Activated naive CD8-positive, alpha-beta T cell treated with anti-CD3 and anti-CD28 coated beads, Interleukin-2, amount 50 U/mL, for 24 hours (primary cell): ENCODE measurements around the gene SIVA1.
"Not testable (repeated sequence)": the region's sequence is repeated elsewhere in the genome, so short reads cannot be mapped to it uniquely, and the experiment has no call there.

Source experiments
- ATAC-seq: fragments of 150-1000 bp; cut with Tn5 transposase; one replicate; pipeline ENCODE4 v1.10.0; 2021
- DNase-seq: peaks from one replicate; pipeline ENCODE4 v3.0.0; 2021
- H3K27ac Mint-ChIP-seq: one replicate; pipeline ENCODE4 v1.8.0; 2021; ENCODE audit warnings: mild to moderate bottlenecking, mixed read lengths
- H3K27me3 Mint-ChIP-seq: one replicate; pipeline ENCODE4 v1.8.0; 2021; ENCODE audit warnings: mixed read lengths
- H3K36me3 Mint-ChIP-seq: one replicate; pipeline ENCODE4 v1.8.0; 2021; ENCODE audit warnings: low read depth, mixed read lengths
- H3K4me1 Mint-ChIP-seq: one replicate; pipeline ENCODE4 v1.8.0; 2021; ENCODE audit warnings: mixed read lengths
- H3K4me3 Mint-ChIP-seq: one replicate; pipeline ENCODE4 v1.8.0; 2021; ENCODE audit warnings: mild to moderate bottlenecking, moderate library complexity, mixed read lengths
- H3K9me3 Mint-ChIP-seq: one replicate; pipeline ENCODE4 v1.8.0; 2021; ENCODE audit warnings: mixed read lengths

The SIVA1 gene

DNA sequence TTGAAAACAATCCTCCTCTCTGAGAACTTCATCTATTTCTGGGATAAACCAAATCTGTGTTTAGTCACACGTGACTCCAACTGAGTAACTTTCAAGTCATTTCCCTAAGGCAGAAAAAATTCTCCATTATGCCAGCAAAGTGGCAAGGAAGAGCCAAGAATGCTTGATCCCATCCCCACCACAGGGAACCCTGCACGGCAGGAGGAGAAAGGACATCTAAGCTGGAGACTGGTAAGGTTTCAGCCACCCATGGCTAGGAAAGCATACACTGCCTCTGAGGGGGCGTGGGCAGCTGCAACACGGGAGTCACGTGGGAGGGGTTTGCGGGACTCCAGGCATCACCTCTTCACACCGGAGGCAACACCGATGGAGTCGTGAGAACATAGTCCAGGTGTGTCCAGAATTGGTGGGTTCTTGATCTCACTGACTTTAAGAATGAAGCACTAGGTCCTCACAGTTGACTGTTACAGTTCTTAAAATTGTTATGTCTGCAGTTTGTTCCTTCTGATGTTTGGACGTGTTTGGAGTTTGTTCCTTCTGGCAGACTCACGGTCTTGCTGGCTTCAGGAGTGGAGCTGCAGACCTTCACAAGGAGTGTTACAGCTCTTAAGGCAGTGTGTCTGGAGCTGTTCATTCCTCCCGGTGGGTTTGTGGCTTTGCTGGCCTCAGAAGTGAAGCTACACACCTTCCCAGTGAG is 2.7 kb upstream of the SIVA1 start:
- ATAC-seq, result no peak
- Mint-ChIP-seq H3K27ac (peak overlapping the region; percentile 30), H3K4me1 (peaks cover 32% of the 10 kb centered on the region), H3K27me3 (no peaks in the 10 kb centered on the region), H3K9me3 (no peaks in the 10 kb centered on the region), H3K4me3 (no peak overlapping the region), H3K36me3 (peaks cover 5% of the 10 kb centered on the region)
- DNase-seq, result no peak

DNA sequence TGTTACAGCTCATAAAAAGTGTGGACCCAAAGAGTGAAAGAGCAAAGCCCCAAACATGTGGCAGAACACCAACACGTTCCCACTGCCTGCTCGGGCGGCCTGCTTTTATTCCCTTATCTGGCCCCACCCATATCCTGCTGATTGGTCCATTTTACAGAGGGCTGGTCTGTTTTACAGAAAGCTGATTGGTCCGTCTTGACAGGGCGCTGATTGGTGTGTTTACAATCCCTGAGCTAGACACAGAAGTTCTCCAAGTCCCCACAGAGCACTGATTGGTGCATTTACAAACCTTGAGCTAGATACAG is 2.2 kb upstream of the SIVA1 start:
- H3K27ac Mint-ChIP-seq, ATAC-seq, H3K9me3 Mint-ChIP-seq, H3K4me3 Mint-ChIP-seq, H3K36me3 Mint-ChIP-seq, H3K27me3 Mint-ChIP-seq: not testable (repeated sequence)
- DNase-seq, result peak; percentile 27
- H3K4me1 Mint-ChIP-seq, result peaks cover 30% of the 10 kb centered on the region

DNA sequence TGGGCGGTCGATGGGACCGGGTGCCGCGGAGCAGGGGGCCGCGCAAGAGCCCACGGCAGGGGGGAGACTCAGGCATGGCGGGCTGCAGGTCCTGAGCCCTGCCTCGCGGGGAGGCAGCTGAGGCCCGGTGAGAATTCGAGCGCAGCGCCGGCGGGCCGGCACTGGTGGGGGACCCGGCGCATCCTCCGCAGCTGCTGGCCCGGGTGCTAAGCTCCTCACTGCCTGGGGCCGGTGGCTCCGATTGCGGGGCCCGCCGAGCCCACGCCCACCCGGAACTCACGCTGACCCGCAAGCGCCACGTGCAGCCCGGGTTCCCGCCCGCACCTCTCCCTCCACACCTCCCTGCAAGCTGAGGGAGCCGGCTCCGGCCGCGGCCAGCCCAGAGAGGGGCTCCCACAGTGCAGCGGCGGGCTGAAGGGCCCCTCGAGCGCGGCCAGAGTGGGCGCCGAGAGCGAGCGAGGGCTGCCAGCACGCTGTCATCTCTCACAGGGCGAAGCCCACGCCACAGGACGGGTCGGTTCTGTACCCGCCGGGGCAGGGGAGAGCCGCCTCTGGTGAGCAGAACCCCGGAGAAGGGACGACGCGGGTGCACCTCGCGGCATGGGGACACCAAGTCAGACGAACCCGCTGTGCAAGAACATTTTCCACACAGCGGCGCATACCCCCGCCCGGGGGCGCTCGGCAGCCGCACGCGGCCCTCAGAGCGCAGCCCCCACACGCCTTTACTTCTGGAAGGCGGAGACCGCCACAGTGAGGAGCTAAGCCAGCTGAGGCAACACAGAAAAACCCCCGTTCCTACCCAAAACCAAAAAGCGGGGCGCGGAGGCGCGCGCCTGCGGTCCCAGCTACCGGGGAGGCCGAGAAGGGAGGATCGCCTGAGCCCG is 1.2 kb upstream of the SIVA1 start:
- Mint-ChIP-seq H3K9me3 (no peaks in the 10 kb centered on the region), H3K4me3 (peak overlapping the region; percentile 92)
- ATAC-seq, result no peak

DNA sequence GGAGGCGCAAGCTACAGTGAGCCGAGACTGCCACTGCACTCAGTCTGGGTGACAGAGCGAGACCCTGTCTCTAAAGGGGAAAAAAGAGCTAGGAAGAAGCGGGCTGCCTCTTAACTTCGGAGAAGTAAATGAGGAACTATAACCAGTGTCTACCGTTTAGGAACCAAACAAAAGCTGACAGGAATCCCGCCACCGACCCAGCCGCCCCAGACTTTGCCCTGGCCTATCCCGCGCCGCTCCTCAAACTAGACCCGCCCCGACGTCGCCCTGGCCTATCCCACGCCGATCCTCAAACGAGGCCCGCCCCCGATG is 568 bp upstream of the SIVA1 start:
- peaks cover 33% of the 10 kb centered on the region for H3K4me1 Mint-ChIP-seq
- H3K27me3 Mint-ChIP-seq, result no peaks in the 10 kb centered on the region
- peak overlapping the region; percentile 85 for H3K27ac Mint-ChIP-seq
- peak; percentile 0 for ATAC-seq
- DNase-seq, result no peak
- H3K36me3 Mint-ChIP-seq, result peaks cover 13% of the 10 kb centered on the region
- H3K4me3 Mint-ChIP-seq, result peak overlapping the region; percentile 92
- no peaks in the 10 kb centered on the region for H3K9me3 Mint-ChIP-seq

More for the DNA sequence above, 1.2 kb upstream of the SIVA1 start:
- H3K27me3 Mint-ChIP-seq, result no peaks in the 10 kb centered on the region
- DNase-seq, result peak; percentile 16
- H3K27ac Mint-ChIP-seq, result peak overlapping the region; percentile 85
- H3K36me3 Mint-ChIP-seq, result peaks cover 11% of the 10 kb centered on the region
- peaks cover 29% of the 10 kb centered on the region for H3K4me1 Mint-ChIP-seq

DNA sequence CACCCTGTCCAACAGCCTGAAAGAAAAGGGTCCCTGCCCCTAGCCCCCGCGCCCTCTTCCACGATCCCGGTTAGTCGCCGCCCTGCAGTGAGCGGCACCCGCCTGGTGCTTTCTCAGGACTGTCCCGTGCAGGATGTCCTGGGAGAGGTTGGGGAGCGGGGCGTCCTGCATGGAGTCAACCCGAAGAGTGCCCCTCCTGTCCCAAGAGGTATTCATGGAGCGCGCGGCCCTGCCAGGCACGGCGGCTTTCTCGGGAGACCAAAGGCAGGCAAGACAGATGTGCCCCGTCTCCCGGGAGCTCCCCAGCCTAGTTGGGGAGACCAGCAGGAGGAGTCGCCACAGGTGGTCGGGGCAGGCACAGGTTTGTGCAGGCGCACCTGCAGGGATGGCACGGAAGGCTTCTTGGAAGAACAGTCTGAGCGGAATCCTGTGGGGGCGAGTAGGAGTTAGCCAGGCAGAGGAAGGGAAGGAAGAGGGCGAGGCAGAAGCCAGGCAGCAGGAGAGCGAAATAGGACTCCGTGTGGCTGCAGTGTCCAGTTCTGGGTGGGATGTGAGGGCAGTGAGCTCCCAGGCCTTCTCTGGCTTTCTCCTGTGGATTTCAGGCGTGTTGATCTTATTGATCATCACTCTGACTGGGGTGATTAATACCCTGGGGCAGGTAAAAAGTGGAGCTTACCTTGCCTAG is 723 bp downstream of the SIVA1 start:
- no peak for DNase-seq
- no peak for ATAC-seq
- no peaks in the 10 kb centered on the region for H3K9me3 Mint-ChIP-seq
- H3K4me3 Mint-ChIP-seq, result peak overlapping the region; percentile 92
- H3K27me3 Mint-ChIP-seq, result no peaks in the 10 kb centered on the region
- peak overlapping the region; percentile 81 for H3K27ac Mint-ChIP-seq
- peaks cover 33% of the 10 kb centered on the region for H3K4me1 Mint-ChIP-seq
- peaks cover 13% of the 10 kb centered on the region for H3K36me3 Mint-ChIP-seq

DNA sequence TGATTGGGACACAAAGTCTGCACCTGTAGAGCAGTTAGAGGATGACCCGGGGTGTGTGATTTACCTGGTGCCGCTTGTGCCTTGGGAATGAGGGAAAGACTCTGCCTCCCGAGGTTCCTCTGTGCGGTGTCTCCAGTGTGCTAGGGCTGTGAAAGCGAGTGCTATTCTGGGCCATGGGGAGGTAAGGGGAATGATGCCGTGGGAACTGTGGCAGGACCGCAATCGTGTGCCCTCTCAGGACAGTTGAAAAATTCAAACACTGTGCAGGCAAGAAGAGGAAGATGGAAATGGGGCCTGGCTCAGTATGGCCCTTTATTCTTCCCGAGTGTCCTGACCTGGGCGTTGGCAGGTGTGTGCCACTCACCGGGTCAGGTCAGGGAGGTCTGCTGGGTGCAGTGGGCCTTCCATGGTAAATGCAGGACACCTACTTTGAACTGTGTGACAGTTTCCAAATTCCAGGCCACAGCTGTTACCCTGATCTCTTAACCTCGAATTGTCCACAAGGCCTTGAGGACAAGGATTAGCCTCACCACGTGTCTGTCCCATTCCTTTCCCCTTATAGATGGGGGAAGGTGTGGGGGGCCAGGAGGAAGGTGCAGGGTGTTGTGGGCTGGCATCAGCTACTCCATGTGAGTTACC is 1.4 kb downstream of the SIVA1 start:
- peak overlapping the region; percentile 92 for H3K4me3 Mint-ChIP-seq
- H3K36me3 Mint-ChIP-seq, result peaks cover 16% of the 10 kb centered on the region
- H3K9me3 Mint-ChIP-seq, result no peaks in the 10 kb centered on the region
- H3K27me3 Mint-ChIP-seq, result no peaks in the 10 kb centered on the region
- DNase-seq, result no peak
- no peak for ATAC-seq
- H3K27ac Mint-ChIP-seq, result peak overlapping the region; percentile 81
- peaks cover 33% of the 10 kb centered on the region for H3K4me1 Mint-ChIP-seq

DNA sequence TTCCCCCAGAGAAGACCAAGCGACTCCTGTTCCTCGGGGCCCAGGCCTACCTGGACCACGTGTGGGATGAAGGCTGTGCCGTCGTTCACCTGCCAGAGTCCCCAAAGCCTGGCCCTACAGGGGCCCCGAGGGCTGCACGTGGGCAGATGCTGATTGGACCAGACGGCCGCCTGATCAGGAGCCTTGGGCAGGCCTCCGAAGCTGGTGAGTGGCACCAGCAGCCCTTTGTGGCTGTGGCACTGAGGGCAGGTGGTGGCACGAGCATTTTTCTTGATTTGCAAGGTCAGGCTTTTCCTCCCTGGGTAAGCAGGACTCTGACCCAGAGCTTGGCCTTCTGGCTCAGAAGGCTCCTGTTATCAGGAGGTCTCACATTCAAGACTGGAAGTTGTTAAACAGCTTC is 2.7 kb downstream of the SIVA1 start:
- Mint-ChIP-seq H3K4me3 (no peak overlapping the region), H3K36me3 (peaks cover 17% of the 10 kb centered on the region), H3K27me3 (no peaks in the 10 kb centered on the region), H3K27ac (no peak overlapping the region), H3K9me3 (no peaks in the 10 kb centered on the region), H3K4me1 (peaks cover 33% of the 10 kb centered on the region)
- DNase-seq (no peak), ATAC-seq (no peak)

DNA sequence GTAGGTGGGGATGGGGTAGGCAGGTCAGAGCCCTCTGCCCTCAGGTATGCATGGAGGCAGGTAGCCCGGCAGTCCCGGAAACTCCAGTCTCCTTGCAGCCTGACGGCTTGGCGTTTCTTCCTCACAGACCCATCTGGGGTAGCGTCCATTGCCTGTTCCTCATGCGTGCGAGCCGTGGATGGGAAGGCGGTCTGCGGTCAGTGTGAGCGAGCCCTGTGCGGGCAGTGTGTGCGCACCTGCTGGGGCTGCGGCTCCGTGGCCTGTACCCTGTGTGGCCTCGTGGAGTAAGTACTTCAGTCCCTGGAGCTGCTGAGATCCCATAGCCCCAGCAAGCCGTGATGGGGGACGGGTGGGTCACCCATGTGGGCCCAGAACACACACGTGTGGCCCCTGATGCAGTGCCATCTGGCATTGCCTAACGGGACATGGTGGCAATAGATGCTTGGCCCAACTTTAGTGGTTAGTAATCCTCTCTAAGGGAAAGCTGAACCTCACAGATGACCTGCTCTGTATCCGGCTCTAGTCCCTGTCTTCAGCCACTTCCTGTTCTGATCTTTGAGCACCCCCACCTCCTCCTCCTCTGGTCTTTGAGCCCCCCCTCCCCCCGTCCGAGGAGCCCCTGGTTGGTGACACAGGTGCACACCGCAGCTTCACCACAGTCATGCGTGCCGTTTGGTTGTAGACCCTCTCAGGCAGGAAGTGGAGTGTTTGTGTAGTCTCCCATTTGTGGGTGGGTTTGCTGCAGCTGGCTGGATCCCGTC is 3.7 kb downstream of the SIVA1 start:
- DNase-seq (no peak), ATAC-seq (no peak)
- Mint-ChIP-seq H3K9me3 (no peaks in the 10 kb centered on the region), H3K4me1 (peaks cover 33% of the 10 kb centered on the region), H3K27ac (peak overlapping the region; percentile 8), H3K36me3 (peaks cover 26% of the 10 kb centered on the region), H3K4me3 (no peak overlapping the region), H3K27me3 (no peaks in the 10 kb centered on the region)

DNA sequence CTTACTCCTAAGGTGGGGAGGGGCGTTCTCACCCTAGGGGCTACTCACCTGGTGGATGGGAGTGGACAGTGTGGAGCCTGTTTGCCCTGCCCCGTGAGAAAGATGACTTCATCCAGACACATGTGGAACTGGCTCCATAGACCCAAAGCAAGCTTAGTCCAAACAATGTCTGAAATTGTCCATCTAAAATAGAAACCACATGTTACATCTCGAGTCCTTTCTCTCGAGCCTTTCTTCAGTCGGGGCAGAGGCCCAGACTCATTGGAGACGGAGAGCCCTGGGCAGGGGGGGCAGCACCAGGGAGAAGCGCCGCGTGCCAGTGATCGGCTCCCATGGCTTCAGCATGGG is 4.3 kb downstream of the SIVA1 start:
- Mint-ChIP-seq H3K27ac (peak overlapping the region; percentile 8), H3K36me3 (peaks cover 29% of the 10 kb centered on the region), H3K4me1 (peaks cover 33% of the 10 kb centered on the region), H3K27me3 (no peaks in the 10 kb centered on the region), H3K4me3 (no peak overlapping the region), H3K9me3 (no peaks in the 10 kb centered on the region)
- ATAC-seq, result no peak
- DNase-seq, result no peak

DNA sequence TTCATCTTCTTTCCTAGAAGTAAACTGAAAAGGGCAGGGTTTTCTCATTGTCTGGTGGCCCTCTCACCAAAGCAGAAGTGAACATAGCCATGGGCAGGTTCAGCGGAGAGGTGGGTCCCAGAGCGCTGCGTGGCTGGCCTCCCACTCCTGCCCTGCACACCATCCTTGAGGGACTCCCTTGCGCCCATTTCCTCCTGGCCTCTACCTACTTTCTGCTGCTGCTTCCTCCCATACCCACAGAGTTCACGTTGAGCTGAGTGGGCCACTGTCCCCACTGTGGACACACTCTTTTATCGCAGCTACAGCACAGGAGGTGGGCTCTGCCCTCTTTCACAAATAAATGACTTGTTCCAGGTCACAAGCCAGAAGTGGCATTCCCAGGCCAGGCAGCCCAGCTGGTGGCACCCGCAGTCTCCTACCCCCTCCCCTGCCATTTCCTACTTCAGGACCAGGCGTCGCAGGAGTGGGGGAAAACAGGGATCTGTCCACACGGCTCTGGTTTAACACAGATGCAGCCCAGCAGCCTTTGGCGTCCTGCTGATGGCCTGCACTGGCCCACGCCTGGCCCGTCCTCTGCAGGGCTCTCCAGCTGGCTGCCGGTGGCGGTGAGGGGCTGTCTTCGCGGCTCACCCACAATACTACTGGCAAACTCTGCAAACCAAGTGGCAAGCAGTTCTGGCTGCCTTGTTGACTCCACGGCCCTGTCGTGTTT is 4.9 kb downstream of the SIVA1 start:
- no peak for DNase-seq
- H3K27me3 Mint-ChIP-seq, result no peaks in the 10 kb centered on the region
- peaks cover 30% of the 10 kb centered on the region for H3K36me3 Mint-ChIP-seq
- no peak for ATAC-seq
- H3K27ac Mint-ChIP-seq, result no peak overlapping the region
- no peak overlapping the region for H3K4me3 Mint-ChIP-seq
- peaks cover 33% of the 10 kb centered on the region for H3K4me1 Mint-ChIP-seq
- no peaks in the 10 kb centered on the region for H3K9me3 Mint-ChIP-seq

DNA sequence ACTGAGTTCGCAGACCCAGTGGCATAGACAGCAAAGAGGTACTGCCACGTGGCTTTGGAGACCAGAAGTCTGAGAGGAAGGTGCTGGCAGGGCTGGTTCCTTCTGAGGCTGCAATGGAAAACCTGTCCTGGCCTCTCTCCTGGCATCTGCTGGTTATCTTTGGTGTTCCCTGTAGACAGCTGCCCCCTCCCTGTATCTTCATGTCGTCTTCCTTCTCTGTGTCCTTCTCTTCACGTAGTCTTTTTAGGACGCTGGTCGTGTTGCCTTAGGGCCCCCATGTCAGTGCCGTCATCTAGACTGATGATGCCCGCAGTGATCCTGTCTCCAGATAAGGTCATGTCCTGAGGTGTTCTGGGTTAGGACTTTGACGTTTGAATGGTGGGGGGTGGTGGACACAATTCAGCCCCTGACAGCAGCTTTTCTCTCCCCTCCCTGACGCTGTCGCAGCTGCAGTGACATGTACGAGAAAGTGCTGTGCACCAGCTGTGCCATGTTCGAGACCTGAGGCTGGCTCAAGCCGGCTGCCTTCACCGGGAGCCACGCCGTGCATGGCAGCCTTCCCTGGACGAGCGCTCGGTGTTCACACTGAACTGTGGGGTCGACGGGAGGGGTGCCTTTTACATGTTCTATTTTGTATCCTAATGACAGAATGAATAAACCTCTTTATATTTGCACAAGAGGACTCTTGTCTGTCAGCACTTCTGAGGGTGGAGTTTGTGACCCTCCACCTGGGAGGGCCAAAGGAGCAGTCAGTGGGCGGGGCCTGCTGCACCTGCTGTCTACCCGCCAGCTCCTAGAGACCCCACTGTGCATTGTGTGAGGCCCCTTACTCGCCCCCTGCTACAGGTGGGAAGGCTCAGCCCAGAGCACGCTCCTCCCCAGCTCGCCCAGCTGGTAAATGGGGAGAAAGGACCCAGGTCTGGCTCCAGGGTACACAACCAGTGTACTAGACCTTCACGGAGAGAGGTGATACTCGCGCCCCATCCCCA is 6.3 kb downstream of the SIVA1 start:
- Mint-ChIP-seq H3K27me3 (no peaks in the 10 kb centered on the region), H3K4me1 (peaks cover 25% of the 10 kb centered on the region), H3K36me3 (peaks cover 26% of the 10 kb centered on the region), H3K27ac (no peak overlapping the region), H3K4me3 (no peak overlapping the region), H3K9me3 (no peaks in the 10 kb centered on the region)
- ATAC-seq (no peak), DNase-seq (no peak)

DNA sequence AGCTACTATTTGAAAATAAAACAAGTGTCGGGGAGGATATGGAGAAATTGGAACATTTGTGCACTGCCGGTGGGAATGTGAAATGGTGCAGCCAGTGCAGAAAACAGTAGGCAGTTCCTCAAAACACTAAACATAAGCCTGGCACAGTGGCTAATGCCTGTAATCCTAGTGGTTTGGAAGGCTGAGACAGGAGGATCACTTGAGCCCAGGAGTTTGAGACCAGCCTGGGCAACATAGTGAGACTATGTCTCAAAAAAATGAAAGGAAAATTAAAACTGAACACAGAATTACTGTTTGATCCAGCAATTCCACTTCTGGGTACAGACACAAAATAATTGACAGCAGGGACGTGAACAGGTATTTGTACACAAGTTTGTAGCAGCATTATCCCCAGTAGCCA is 12.6 kb downstream of the SIVA1 start:
- no peak for DNase-seq

More for the DNA sequence above, 12.6 kb downstream of the SIVA1 start:
- Mint-ChIP-seq H3K36me3 (peaks cover 16% of the 10 kb centered on the region), H3K27ac (no peak overlapping the region), H3K4me1 (peaks cover 16% of the 10 kb centered on the region), H3K4me3 (no peak overlapping the region), H3K9me3 (no peaks in the 10 kb centered on the region), H3K27me3 (no peaks in the 10 kb centered on the region)
- ATAC-seq, result no peak
